Duodenal mucosa (tissue), 2 donors: Measurements from ENCODE around the gene ZBED4.

Source experiments
- H3K27ac ChIP-seq: one replicate; pipeline ENCODE4 v1.7.0; 2013; ENCODE audit warnings: low read depth, low read length
- H3K27me3 ChIP-seq, 2 donors: one replicate each; pipeline ENCODE4 v1.7.0; 2013; ENCODE audit warnings: low read length in 2 of 2, control low read depth in 1 of 2; ENCODE audit not compliant: insufficient read depth in 2 of 2, control insufficient read depth in 1 of 2
- H3K36me3 ChIP-seq, 2 donors: one replicate each; pipeline ENCODE4 v1.7.0; 2013; ENCODE audit warnings: low read length in 2 of 2, control low read depth in 1 of 2; ENCODE audit not compliant: insufficient read depth in 2 of 2, control insufficient read depth in 1 of 2
- H3K4me1 ChIP-seq, 2 donors: one replicate each; pipeline ENCODE4 v1.7.0; 2013; ENCODE audit warnings: low read length in 2 of 2, control low read depth in 1 of 2; ENCODE audit not compliant: insufficient read depth in 2 of 2, control insufficient read depth in 1 of 2
- H3K4me3 ChIP-seq, 2 donors: one replicate each; pipeline ENCODE4 v1.7.0; 2013; ENCODE audit warnings: low read length in 2 of 2, low read depth in 1 of 2
- H3K9ac ChIP-seq, 2 donors: one replicate each; pipeline ENCODE4 v1.7.0; 2013; ENCODE audit warnings: low read length in 2 of 2, low read depth in 1 of 2
- H3K9me3 ChIP-seq, 2 donors: one replicate each; pipeline ENCODE4 v1.7.0; 2013; ENCODE audit warnings: low read length in 2 of 2, control low read depth in 1 of 2; ENCODE audit not compliant: control insufficient read depth in 1 of 2

ZBED4 gene

GRCh38 chr22:49921508-49922278 is 68.0 kb downstream of the ZBED4 start:
- H3K4me3 ChIP-seq = no peak overlapping the region
- no peaks in the 10 kb centered on the region for H3K27me3 ChIP-seq
- no peak overlapping the region for H3K9ac ChIP-seq
- peaks cover 4 to 26% of the 10 kb centered on the region in 2 donors for H3K36me3 ChIP-seq
- H3K4me1 ChIP-seq = peaks cover 13 to 15% of the 10 kb centered on the region in 2 donors
- no peaks in the 10 kb centered on the region for H3K9me3 ChIP-seq
- H3K27ac ChIP-seq = no peak overlapping the region

- Histone ChIP-seq H3K9me3 (no peaks in the 10 kb centered on the region), H3K4me1 (peaks cover 8 to 13% of the 10 kb centered on the region in 2 donors), H3K4me3 (no peak overlapping the region), H3K27me3 (no peaks in the 10 kb centered on the region), H3K27ac (no peak overlapping the region), H3K9ac (no peak overlapping the region), H3K36me3 (peaks cover 4 to 29% of the 10 kb centered on the region in 2 donors)
Observed at GRCh38 chr22:49922484-49922883, 68.8 kb downstream of the ZBED4 start.

- Histone ChIP-seq H3K27me3 (no peaks in the 10 kb centered on the region), H3K9ac (no peak overlapping the region), H3K27ac (no peak overlapping the region), H3K36me3 (peaks cover 4 to 29% of the 10 kb centered on the region in 2 donors), H3K4me3 (no peak overlapping the region), H3K9me3 (no peaks in the 10 kb centered on the region), H3K4me1 (peaks cover 8 to 13% of the 10 kb centered on the region in 2 donors)
Observed at GRCh38 chr22:49922926-49923325, 69.3 kb downstream of the ZBED4 start.

GRCh38 chr22:49923445-49923844 is 69.8 kb downstream of the ZBED4 start:
- no peaks in the 10 kb centered on the region for H3K9me3 ChIP-seq
- no peak overlapping the region for H3K27ac ChIP-seq
- no peak overlapping the region for H3K9ac ChIP-seq
- H3K27me3 ChIP-seq = no peaks in the 10 kb centered on the region
- no peak overlapping the region for H3K4me3 ChIP-seq
- peaks cover 4 to 29% of the 10 kb centered on the region in 2 donors for H3K36me3 ChIP-seq
- peaks cover 8 to 13% of the 10 kb centered on the region in 2 donors for H3K4me1 ChIP-seq

GRCh38 chr22:49924113-49924833 is 70.6 kb downstream of the ZBED4 start:
- Histone ChIP-seq H3K9me3 (no peaks in the 10 kb centered on the region), H3K4me3 (no peak overlapping the region), H3K27ac (no peak overlapping the region), H3K36me3 (peaks cover 4 to 29% of the 10 kb centered on the region in 2 donors), H3K27me3 (no peaks in the 10 kb centered on the region), H3K9ac (no peak overlapping the region), H3K4me1 (peaks cover 5 to 8% of the 10 kb centered on the region in 2 donors)

GRCh38 chr22:49925525-49926128 is 72.0 kb downstream of the ZBED4 start:
- Histone ChIP-seq H3K9ac (peak overlapping the region in 1 of 2 donors; percentile 27), H3K4me1 (peaks cover 5 to 8% of the 10 kb centered on the region in 2 donors), H3K4me3 (peak overlapping the region in 1 of 2 donors; percentile 16), H3K27ac (no peak overlapping the region), H3K36me3 (peaks cover under 1 to 22% of the 10 kb centered on the region in 2 donors), H3K9me3 (no peaks in the 10 kb centered on the region), H3K27me3 (no peaks in the 10 kb centered on the region)

GRCh38 chr22:49926916-49927315 is 73.3 kb downstream of the ZBED4 start:
- H3K27ac ChIP-seq = no peak overlapping the region
- no peak overlapping the region for H3K9ac ChIP-seq
- H3K27me3 ChIP-seq = no peaks in the 10 kb centered on the region
- H3K4me1 ChIP-seq = peaks cover 8 to 14% of the 10 kb centered on the region in 2 donors
- no peaks in the 10 kb centered on the region for H3K9me3 ChIP-seq
- peaks cover 0 to 12% of the 10 kb centered on the region in 2 donors for H3K36me3 ChIP-seq
- no peak overlapping the region for H3K4me3 ChIP-seq

GRCh38 chr22:49927483-49928184 is 74.0 kb downstream of the ZBED4 start:
- H3K9me3 ChIP-seq = no peaks in the 10 kb centered on the region
- H3K27me3 ChIP-seq = no peaks in the 10 kb centered on the region
- H3K4me1 ChIP-seq = peaks cover 8 to 14% of the 10 kb centered on the region in 2 donors
- H3K4me3 ChIP-seq = no peak overlapping the region
- H3K27ac ChIP-seq = no peak overlapping the region
- no peak overlapping the region for H3K9ac ChIP-seq
- peaks cover 0 to 12% of the 10 kb centered on the region in 2 donors for H3K36me3 ChIP-seq

GRCh38 chr22:49928185-49928495 is 74.5 kb downstream of the ZBED4 start:
- Histone ChIP-seq H3K4me1 (peaks cover 10 to 15% of the 10 kb centered on the region in 2 donors), H3K9ac (no peak overlapping the region), H3K27ac (no peak overlapping the region), H3K27me3 (no peaks in the 10 kb centered on the region), H3K4me3 (no peak overlapping the region), H3K9me3 (no peaks in the 10 kb centered on the region), H3K36me3 (peaks cover 0 to 12% of the 10 kb centered on the region in 2 donors)
